A673 (cell line): ENCODE results near the gene MYO7A.

Experiments used
- EZH2 ChIP-seq: fragments of 200-600 bp; sonication (generic); IDR thresholded peaks from 2 replicates; pipeline ENCODE4 v1.6.1; 2017; ENCODE audit warnings: borderline replicate concordance, low read depth, mild to moderate bottlenecking, mixed read lengths, antibody characterized with exemption, low read length; ENCODE audit not compliant: poor library complexity, severe bottlenecking
- TF ChIP-seq, protein P1 (sequence below): fragments of 300-800, 200-600 bp; sonication (generic); conservative IDR thresholded peaks from 2 replicates; pipeline ENCODE4 v1.5.1; 2017; ENCODE audit warnings: low read depth, mild to moderate bottlenecking, antibody characterized with exemption, low read length, moderate library complexity, mixed read lengths

GRCh38 chr11:77154381-77155081, 26.5 kb downstream of the MYO7A start:
- TF ChIP-seq, protein P1, sequence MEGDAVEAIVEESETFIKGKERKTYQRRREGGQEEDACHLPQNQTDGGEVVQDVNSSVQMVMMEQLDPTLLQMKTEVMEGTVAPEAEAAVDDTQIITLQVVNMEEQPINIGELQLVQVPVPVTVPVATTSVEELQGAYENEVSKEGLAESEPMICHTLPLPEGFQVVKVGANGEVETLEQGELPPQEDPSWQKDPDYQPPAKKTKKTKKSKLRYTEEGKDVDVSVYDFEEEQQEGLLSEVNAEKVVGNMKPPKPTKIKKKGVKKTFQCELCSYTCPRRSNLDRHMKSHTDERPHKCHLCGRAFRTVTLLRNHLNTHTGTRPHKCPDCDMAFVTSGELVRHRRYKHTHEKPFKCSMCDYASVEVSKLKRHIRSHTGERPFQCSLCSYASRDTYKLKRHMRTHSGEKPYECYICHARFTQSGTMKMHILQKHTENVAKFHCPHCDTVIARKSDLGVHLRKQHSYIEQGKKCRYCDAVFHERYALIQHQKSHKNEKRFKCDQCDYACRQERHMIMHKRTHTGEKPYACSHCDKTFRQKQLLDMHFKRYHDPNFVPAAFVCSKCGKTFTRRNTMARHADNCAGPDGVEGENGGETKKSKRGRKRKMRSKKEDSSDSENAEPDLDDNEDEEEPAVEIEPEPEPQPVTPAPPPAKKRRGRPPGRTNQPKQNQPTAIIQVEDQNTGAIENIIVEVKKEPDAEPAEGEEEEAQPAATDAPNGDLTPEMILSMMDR, result no peak
- TF ChIP-seq EZH2, result no peak
